ENCODE data around the gene SYNDIG1. TPM values are rescaled to one million over a fixed set of nuclear protein-coding genes. Genes with fewer than 3 reads are reported as not detected.

SYNDIG1 gene
- total RNA-seq, 1 experiment from 2014 or later = 17.9 TPM

GRCh38 chr20:24547967-24548366 is 78.5 kb downstream of the SYNDIG1 start:
- ChIA-PET CTCF (no interaction called here), POLR2A (ENCODE audit: low non-redundant PET) (no interaction called here)
- Histone ChIP-seq H3K27me3 (replicated peaks; ENCODE audit: insufficient read depth, low read depth, low read length, poor library complexity) (no peaks in the 10 kb centered on the region), H3K4me1 (ENCODE audit: insufficient read depth, low read length, poor library complexity, severe bottlenecking) (no peaks in the 10 kb centered on the region), H3K36me3 (ENCODE audit: insufficient read depth, low read length, poor library complexity, severe bottlenecking) (no peaks in the 10 kb centered on the region), H3K9me3 (ENCODE audit: low read depth, low read length, poor library complexity, severe bottlenecking) (no peaks in the 10 kb centered on the region), H3K4me3 (ENCODE audit: low read depth, low read length, poor library complexity, severe bottlenecking) (no peak overlapping the region), H3K27ac (ENCODE audit: low read depth, low read length, poor library complexity, severe bottlenecking) (no peak overlapping the region)
- no TSS peak for BruUV-seq (replicated peaks)
- TF ChIP-seq, protein P1, sequence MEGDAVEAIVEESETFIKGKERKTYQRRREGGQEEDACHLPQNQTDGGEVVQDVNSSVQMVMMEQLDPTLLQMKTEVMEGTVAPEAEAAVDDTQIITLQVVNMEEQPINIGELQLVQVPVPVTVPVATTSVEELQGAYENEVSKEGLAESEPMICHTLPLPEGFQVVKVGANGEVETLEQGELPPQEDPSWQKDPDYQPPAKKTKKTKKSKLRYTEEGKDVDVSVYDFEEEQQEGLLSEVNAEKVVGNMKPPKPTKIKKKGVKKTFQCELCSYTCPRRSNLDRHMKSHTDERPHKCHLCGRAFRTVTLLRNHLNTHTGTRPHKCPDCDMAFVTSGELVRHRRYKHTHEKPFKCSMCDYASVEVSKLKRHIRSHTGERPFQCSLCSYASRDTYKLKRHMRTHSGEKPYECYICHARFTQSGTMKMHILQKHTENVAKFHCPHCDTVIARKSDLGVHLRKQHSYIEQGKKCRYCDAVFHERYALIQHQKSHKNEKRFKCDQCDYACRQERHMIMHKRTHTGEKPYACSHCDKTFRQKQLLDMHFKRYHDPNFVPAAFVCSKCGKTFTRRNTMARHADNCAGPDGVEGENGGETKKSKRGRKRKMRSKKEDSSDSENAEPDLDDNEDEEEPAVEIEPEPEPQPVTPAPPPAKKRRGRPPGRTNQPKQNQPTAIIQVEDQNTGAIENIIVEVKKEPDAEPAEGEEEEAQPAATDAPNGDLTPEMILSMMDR (conservative IDR thresholded peaks at IDR 0.05; ENCODE audit: low read depth, low read length) = no peak
- TF ChIP-seq EZH2 (IDR thresholded peaks at IDR 0.05; ENCODE audit: borderline replicate concordance, low read depth, low read length, poor library complexity, severe bottlenecking) = no peak
- intact Hi-C loops (cut with micrococcal nuclease; ENCODE audit: unreplicated experiment) = no loop called here
- DNase-seq (ENCODE audit: low spot score) = no peak

GRCh38 chr20:24559114-24559732 is 89.8 kb downstream of the SYNDIG1 start:
- no peak overlapping the region for H3K27ac ChIP-seq (ENCODE audit: low read depth, low read length, poor library complexity, severe bottlenecking)
- no peak for TF ChIP-seq EZH2 (IDR thresholded peaks at IDR 0.05; ENCODE audit: borderline replicate concordance, low read depth, low read length, poor library complexity, severe bottlenecking)
- TF ChIP-seq, protein P1 (conservative IDR thresholded peaks at IDR 0.05; ENCODE audit: low read depth, low read length) = no peak
- H3K27me3 ChIP-seq (replicated peaks; ENCODE audit: insufficient read depth, low read depth, low read length, poor library complexity) = no peaks in the 10 kb centered on the region
- DNase-seq (ENCODE audit: low spot score) = no peak
- POLR2A ChIA-PET (ENCODE audit: low non-redundant PET) = no interaction called here
- BruUV-seq (replicated peaks) = no TSS peak
- CTCF ChIA-PET = no interaction called here
- peaks cover 13% of the 10 kb centered on the region for H3K9me3 ChIP-seq (ENCODE audit: low read depth, low read length, poor library complexity, severe bottlenecking)
- H3K4me3 ChIP-seq (ENCODE audit: low read depth, low read length, poor library complexity, severe bottlenecking) = no peak overlapping the region
- H3K4me1 ChIP-seq (ENCODE audit: insufficient read depth, low read length, poor library complexity, severe bottlenecking) = no peaks in the 10 kb centered on the region
- peaks cover 11% of the 10 kb centered on the region for H3K36me3 ChIP-seq (ENCODE audit: insufficient read depth, low read length, poor library complexity, severe bottlenecking)
- intact Hi-C loops (cut with micrococcal nuclease; ENCODE audit: unreplicated experiment) = no loop called here

DNA sequence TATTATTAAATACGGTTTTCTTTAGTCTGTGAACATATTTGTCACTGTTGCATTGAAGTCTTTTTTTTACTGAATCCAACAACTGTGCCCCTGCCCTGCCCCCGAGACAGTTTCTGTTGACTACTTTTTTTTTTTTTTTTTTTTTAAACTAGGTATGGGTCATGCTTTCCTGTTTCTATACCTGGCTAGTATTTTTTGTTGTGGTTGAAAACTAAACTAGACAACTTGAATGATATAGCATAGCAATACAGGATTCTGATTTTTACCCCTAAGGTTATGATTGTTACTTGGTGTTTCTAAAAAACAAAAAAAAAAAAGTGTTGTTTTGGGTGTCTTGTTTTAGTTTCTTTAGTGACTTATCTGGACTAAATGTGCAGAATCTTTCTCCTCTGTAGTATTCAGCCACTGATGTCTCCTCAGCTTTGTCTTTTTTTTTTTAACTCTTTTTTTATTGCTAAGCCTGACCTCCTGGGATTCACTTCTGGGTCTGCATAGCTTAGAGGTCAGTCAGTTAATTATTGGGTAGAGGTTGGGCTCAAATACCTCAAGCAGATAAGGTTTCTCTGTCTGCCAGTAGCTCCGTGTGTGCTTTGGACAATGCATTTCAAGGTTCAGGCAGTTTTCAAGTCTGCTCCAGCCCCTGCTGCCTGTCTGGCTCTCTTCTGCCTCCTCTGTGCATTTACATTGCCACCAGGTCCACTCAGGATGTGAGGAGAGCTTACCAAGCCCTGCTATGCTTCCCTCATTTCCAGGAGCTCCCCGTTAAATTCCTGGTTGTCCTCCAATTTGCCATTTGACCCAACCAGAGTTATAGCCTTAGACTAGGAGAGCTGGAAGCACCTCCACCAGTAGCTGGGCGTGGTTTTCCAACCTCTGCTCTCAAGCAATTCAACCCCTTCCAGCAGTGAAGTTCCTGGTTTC is 91.4 kb downstream of the SYNDIG1 start:
- ChIA-PET CTCF (no interaction called here), POLR2A (ENCODE audit: low non-redundant PET) (no interaction called here)
- H3K27ac ChIP-seq (ENCODE audit: low read depth, low read length, poor library complexity, severe bottlenecking) = no peak overlapping the region
- H3K4me1 ChIP-seq (ENCODE audit: insufficient read depth, low read length, poor library complexity, severe bottlenecking) = no peaks in the 10 kb centered on the region
- BruUV-seq (replicated peaks) = no TSS peak
- H3K36me3 ChIP-seq (ENCODE audit: insufficient read depth, low read length, poor library complexity, severe bottlenecking) = peaks cover 11% of the 10 kb centered on the region
- peaks cover 13% of the 10 kb centered on the region for H3K9me3 ChIP-seq (ENCODE audit: low read depth, low read length, poor library complexity, severe bottlenecking)
- intact Hi-C loops (cut with micrococcal nuclease; ENCODE audit: unreplicated experiment) = no loop called here
- DNase-seq (ENCODE audit: low spot score) = no peak
- no peak overlapping the region for H3K4me3 ChIP-seq (ENCODE audit: low read depth, low read length, poor library complexity, severe bottlenecking)
- H3K27me3 ChIP-seq (replicated peaks; ENCODE audit: insufficient read depth, low read depth, low read length, poor library complexity) = no peaks in the 10 kb centered on the region
- TF ChIP-seq, protein P1 (conservative IDR thresholded peaks at IDR 0.05; ENCODE audit: low read depth, low read length) = no peak
- TF ChIP-seq EZH2 (IDR thresholded peaks at IDR 0.05; ENCODE audit: borderline replicate concordance, low read depth, low read length, poor library complexity, severe bottlenecking) = no peak

All from A673 (cell line).